NCI-H2107 treated with DMSO at 0.1 percent for 48 hours (cell line): ENCODE results near the gene NRXN3.
A peak's percentile ranks its signal among the peaks of the same experiment; 100 is the strongest.

Experiments
- DNase-seq: peaks from one replicate; lab custom pipeline; 2025; ENCODE audit not compliant: unreplicated experiment; lab: John Stamatoyannopoulos, UW

NRXN3 gene

GRCh38 chr14:79487632-79488031 is 1317.5 kb downstream of the NRXN3 start:
- DNase-seq = no peak

GRCh38 chr14:79491161-79491560 is 1321.0 kb downstream of the NRXN3 start:
- no peak for DNase-seq

- DNase-seq = no peak
Observed at GRCh38 chr14:79493081-79493645, 1323.0 kb downstream of the NRXN3 start.

- no peak for DNase-seq
Observed at GRCh38 chr14:79496701-79497100, 1326.5 kb downstream of the NRXN3 start.

GRCh38 chr14:79500489-79500888 is 1330.3 kb downstream of the NRXN3 start:
- DNase-seq = no peak

- DNase-seq = no peak
Observed at GRCh38 chr14:79502136-79502750, 1332.1 kb downstream of the NRXN3 start.

- DNase-seq = no peak
Observed at GRCh38 chr14:79502751-79503148, 1332.6 kb downstream of the NRXN3 start.

- DNase-seq = no peak
Observed at GRCh38 chr14:79510659-79511058, 1340.5 kb downstream of the NRXN3 start.

GRCh38 chr14:79511146-79511545 is 1341.0 kb downstream of the NRXN3 start:
- no peak for DNase-seq

- no peak for DNase-seq
Observed at GRCh38 chr14:79513446-79513845, 1343.3 kb downstream of the NRXN3 start.

- DNase-seq = no peak
Observed at GRCh38 chr14:79514700-79515099, 1344.5 kb downstream of the NRXN3 start.

GRCh38 chr14:79515158-79515557 is 1345.0 kb downstream of the NRXN3 start:
- DNase-seq = no peak

- DNase-seq = no peak
Observed at GRCh38 chr14:79516009-79516408, 1345.8 kb downstream of the NRXN3 start.

GRCh38 chr14:79525416-79525815 is 1355.2 kb downstream of the NRXN3 start:
- DNase-seq = peak; percentile 32

GRCh38 chr14:79528828-79529416 is 1358.7 kb downstream of the NRXN3 start:
- DNase-seq = no peak

- no peak for DNase-seq
Observed at GRCh38 chr14:79530555-79530954, 1360.4 kb downstream of the NRXN3 start.

- DNase-seq = no peak
Observed at GRCh38 chr14:79534703-79535353, 1364.7 kb downstream of the NRXN3 start.

GRCh38 chr14:79540394-79540793 is 1370.2 kb downstream of the NRXN3 start:
- DNase-seq = no peak

GRCh38 chr14:79542121-79542520 is 1371.9 kb downstream of the NRXN3 start:
- no peak for DNase-seq

- no peak for DNase-seq
Observed at GRCh38 chr14:79543348-79543747, 1373.2 kb downstream of the NRXN3 start.

- no peak for DNase-seq
Observed at GRCh38 chr14:79543967-79544697, 1374.0 kb downstream of the NRXN3 start.

- DNase-seq = no peak
Observed at GRCh38 chr14:79544698-79545070, 1374.5 kb downstream of the NRXN3 start.
